Upper lobe of right lung (tissue), 1 donor: ENCODE results near the gene SLC7A8. TPM values are rescaled to one million over a fixed set of nuclear protein-coding genes. Genes with fewer than 3 reads are reported as not detected.

Experiments used
- ATAC-seq: fragments of 200-7000 bp; cut with Tn5 transposase; one replicate; pipeline ENCODE4 v1.9.1; 2020; ENCODE audit warnings: mild to moderate bottlenecking, moderate library complexity
- DNase-seq: peaks from one replicate; pipeline ENCODE4 v3.0.0-alpha.2; 2020
- H3K27ac ChIP-seq: fragments of 200-600 bp; one replicate; pipeline ENCODE4 v1.8.0; 2022
- H3K27me3 ChIP-seq: fragments of 200-600 bp; one replicate; pipeline ENCODE4 v1.8.0; 2022; ENCODE audit warnings: mild to moderate bottlenecking
- H3K36me3 ChIP-seq: fragments of 200-600 bp; one replicate; pipeline ENCODE4 v1.8.0; 2022
- H3K4me1 ChIP-seq: fragments of 200-600 bp; one replicate; pipeline ENCODE4 v1.8.0; 2022
- H3K4me3 ChIP-seq: fragments of 200-600 bp; one replicate; pipeline ENCODE4 v1.8.0; 2022; ENCODE audit warnings: mild to moderate bottlenecking
- H3K9me3 ChIP-seq: fragments of 200-600 bp; one replicate; pipeline ENCODE4 v1.8.0; 2022
- intact Hi-C: fragments of 100-400 bp; cut with DNase I; formaldehyde crosslinking; loops from one replicate; pipeline ENCODE4 v1.11.0; 2022
- total RNA-seq: library from RNA; stranded (reverse); fragmentation: NEBNext Ultra II Directional; extraction: Animal tissue kit (Norgen Biotek cat#: 25700); gene quantifications from one replicate; pipeline ENCODE4 v1.2.1, GENCODE V29; 2021
- TF ChIP-seq, protein P1 (sequence below): fragments of 200-600 bp; IDR thresholded peaks from one replicate; pipeline ENCODE4 v1.8.0; 2022; ENCODE audit warnings: antibody characterized with exemption
- donor health status: DM: no; HTN: yes; CAD: no; lungs with severe emphysema.

SLC7A8 gene
- total RNA-seq, 1 donor from 2014 or later = 49.8 TPM

DNA sequence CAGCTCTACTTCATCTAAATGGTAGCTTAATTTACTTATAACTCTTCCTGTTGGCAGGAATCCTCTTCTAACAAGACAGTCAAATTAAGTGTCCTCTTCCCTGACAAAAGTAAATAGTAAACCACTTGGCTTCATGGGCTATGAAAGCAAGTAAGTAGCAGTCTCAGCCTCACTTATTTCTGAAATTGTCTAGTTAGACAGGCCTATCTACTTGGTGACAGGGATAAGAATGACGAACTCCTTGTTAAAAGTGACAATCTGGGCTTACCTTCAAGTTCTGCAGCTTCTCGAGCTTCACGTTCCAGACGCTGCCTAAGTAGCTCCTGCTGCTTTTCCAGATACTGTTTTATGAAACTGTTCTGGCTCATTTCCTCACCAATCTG is 93.2 kb downstream of the SLC7A8 start:
- no peak for ATAC-seq
- TF ChIP-seq, protein P1, sequence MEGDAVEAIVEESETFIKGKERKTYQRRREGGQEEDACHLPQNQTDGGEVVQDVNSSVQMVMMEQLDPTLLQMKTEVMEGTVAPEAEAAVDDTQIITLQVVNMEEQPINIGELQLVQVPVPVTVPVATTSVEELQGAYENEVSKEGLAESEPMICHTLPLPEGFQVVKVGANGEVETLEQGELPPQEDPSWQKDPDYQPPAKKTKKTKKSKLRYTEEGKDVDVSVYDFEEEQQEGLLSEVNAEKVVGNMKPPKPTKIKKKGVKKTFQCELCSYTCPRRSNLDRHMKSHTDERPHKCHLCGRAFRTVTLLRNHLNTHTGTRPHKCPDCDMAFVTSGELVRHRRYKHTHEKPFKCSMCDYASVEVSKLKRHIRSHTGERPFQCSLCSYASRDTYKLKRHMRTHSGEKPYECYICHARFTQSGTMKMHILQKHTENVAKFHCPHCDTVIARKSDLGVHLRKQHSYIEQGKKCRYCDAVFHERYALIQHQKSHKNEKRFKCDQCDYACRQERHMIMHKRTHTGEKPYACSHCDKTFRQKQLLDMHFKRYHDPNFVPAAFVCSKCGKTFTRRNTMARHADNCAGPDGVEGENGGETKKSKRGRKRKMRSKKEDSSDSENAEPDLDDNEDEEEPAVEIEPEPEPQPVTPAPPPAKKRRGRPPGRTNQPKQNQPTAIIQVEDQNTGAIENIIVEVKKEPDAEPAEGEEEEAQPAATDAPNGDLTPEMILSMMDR = no peak
- Histone ChIP-seq H3K27me3 (no peaks in the 10 kb centered on the region), H3K36me3 (peaks cover 80% of the 10 kb centered on the region), H3K4me3 (no peak overlapping the region), H3K27ac (no peak overlapping the region), H3K4me1 (peaks cover 13% of the 10 kb centered on the region), H3K9me3 (no peaks in the 10 kb centered on the region)
- intact Hi-C loops = no loop called here
- DNase-seq = no peak

DNA sequence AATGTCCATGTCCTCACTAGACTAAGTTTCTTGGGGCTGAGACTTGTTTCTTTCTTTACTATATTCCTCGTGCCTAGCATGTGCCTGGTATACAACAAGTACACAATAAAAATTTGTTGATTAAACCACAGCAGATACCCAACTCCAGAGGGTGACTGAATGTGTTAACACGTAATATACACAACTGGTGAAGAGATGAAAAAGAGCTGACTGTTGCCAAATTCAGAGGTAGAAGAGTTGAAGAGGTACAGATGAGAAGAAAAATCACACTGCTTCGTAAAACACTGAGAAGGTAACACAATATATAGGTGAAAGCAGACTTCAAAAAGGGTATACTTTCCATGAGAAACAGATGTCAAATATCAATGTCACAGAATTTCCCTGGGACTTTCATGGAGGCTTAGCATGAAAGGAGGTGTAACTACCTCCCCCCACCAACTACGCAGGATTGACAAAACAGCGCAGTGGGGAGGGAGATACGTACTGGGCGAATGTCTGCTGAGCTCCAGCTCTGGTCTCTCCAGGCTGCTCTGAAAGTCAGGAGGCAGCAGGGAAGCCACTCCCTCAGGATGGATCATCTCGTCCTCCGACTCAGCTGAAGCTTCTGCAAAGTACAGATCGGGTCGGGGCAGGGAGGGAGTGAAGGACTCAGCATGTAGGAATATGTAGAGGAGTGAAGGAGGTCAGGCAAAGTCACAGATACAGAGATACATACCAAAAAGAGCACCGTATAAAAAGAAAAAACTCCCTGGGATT is 93.8 kb downstream of the SLC7A8 start:
- Histone ChIP-seq H3K4me3 (no peak overlapping the region), H3K4me1 (peaks cover 13% of the 10 kb centered on the region), H3K36me3 (peaks cover 86% of the 10 kb centered on the region), H3K27ac (no peak overlapping the region), H3K9me3 (no peaks in the 10 kb centered on the region), H3K27me3 (no peaks in the 10 kb centered on the region)
- TF ChIP-seq, protein P1 = no peak
- DNase-seq (no peak), ATAC-seq (no peak)
- intact Hi-C loops = no loop called here

DNA sequence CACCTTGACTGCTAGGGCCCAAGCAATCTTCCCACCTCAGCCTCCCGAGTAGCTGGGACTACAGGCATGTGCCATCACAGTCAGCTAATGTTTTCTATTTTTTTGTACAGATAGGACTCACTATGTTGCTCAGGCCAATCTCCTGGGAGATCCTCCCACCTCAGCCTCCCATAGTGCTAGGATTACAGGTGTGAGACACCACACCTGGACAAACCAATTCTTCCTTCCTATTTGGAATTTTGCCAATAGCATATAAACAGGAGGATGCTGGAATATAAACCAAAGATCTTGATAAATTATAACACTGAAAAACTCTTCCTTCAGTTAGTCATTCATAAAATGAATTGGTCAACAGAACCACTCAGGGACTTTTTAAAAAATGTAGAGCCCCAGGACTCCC is 96.9 kb downstream of the SLC7A8 start:
- no peak overlapping the region for H3K4me3 ChIP-seq
- H3K27me3 ChIP-seq = no peaks in the 10 kb centered on the region
- no peak overlapping the region for H3K27ac ChIP-seq
- no peaks in the 10 kb centered on the region for H3K4me1 ChIP-seq
- TF ChIP-seq, protein P1 = no peak
- DNase-seq (no peak), ATAC-seq (no peak)
- peaks cover 99% of the 10 kb centered on the region for H3K36me3 ChIP-seq
- intact Hi-C loops = no loop called here
- no peaks in the 10 kb centered on the region for H3K9me3 ChIP-seq

DNA sequence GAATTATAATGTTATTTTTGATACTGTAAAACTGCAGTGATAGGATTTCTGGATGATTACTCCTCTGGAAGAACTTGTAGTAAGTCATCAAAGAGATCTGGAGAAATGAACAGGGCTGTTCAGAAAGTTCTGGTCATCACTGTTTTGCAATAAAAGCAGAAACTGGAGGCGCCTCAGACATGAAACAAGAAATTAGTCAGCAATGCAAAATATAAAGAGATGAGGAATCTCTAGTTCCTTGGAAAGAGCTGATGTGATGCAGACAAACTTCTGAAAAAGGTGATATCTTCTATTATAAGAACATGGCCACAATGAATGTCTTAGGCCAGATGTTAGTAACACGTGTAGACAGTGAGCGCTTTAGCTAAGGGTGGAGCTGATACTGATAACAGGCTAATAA is 98.0 kb downstream of the SLC7A8 start:
- TF ChIP-seq, protein P1 = no peak
- DNase-seq = no peak
- H3K27me3 ChIP-seq = no peaks in the 10 kb centered on the region
- H3K27ac ChIP-seq = no peak overlapping the region
- no peak for ATAC-seq
- H3K4me3 ChIP-seq = no peak overlapping the region
- no peaks in the 10 kb centered on the region for H3K9me3 ChIP-seq
- intact Hi-C loops = no loop called here
- no peaks in the 10 kb centered on the region for H3K4me1 ChIP-seq
- peaks cover 99% of the 10 kb centered on the region for H3K36me3 ChIP-seq

DNA sequence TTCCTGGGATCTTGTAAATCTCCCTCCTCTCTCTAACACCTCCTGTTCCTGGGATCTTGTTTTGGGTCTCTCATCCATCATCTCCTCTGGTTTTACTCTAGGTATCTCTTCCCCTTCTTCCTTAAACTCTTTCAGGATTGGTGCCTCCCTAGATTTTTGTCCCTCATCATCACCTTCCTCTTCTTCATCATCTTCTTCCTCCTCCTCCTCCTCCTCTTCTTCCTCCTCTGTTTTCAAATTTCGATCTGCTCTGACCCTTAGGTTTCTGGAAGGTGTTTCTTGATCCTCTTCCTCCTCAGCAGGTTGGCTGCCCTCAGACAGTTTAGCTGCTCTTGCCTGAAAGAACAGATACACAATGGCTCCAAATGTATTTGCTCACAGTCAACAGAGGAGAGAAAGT is 103.0 kb downstream of the SLC7A8 start:
- H3K4me1 ChIP-seq = peaks cover 20% of the 10 kb centered on the region
- no peak overlapping the region for H3K4me3 ChIP-seq
- TF ChIP-seq, protein P1 = no peak
- no peak for ATAC-seq
- H3K9me3 ChIP-seq = no peaks in the 10 kb centered on the region
- H3K36me3 ChIP-seq = peaks cover 99% of the 10 kb centered on the region
- DNase-seq = no peak
- H3K27me3 ChIP-seq = no peaks in the 10 kb centered on the region
- intact Hi-C loops = no loop called here
- H3K27ac ChIP-seq = no peak overlapping the region
